ENCODE results near the gene CARMIL1.

DNA sequence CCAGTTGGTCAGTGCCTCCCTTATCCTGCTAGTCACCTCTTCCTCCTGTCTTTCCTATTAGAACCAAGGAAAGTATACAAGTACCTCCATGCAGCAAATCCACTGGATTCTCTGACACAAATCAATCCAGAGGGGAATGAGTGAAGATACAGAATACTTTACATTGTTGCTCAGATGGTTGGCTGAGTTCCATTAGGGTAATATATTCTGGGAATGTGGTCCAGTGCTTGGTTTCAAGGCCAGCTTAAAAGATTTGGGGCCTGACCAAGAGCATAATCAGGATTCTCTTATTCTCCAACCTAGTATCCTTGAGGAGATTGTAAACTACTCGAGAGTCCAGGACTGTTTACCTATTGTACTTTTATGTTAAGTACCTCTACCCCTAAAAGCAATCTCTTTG lies 23.0 kb downstream of the CARMIL1 start:
- TF ChIP-seq, protein P1, sequence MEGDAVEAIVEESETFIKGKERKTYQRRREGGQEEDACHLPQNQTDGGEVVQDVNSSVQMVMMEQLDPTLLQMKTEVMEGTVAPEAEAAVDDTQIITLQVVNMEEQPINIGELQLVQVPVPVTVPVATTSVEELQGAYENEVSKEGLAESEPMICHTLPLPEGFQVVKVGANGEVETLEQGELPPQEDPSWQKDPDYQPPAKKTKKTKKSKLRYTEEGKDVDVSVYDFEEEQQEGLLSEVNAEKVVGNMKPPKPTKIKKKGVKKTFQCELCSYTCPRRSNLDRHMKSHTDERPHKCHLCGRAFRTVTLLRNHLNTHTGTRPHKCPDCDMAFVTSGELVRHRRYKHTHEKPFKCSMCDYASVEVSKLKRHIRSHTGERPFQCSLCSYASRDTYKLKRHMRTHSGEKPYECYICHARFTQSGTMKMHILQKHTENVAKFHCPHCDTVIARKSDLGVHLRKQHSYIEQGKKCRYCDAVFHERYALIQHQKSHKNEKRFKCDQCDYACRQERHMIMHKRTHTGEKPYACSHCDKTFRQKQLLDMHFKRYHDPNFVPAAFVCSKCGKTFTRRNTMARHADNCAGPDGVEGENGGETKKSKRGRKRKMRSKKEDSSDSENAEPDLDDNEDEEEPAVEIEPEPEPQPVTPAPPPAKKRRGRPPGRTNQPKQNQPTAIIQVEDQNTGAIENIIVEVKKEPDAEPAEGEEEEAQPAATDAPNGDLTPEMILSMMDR (IDR thresholded peaks at IDR 0.05): no peak
- no peak for TF ChIP-seq POLR2A (IDR thresholded peaks at IDR 0.05)

Data from heart left ventricle (tissue), 13 donors.